K562 (cell line): Measurements from ENCODE around the gene MYL10. TPM values are rescaled to one million over a fixed set of nuclear protein-coding genes. Genes with fewer than 3 reads are reported as not detected.
A peak's percentile ranks its signal among the peaks of the same experiment; 100 is the strongest.

Experiments
- CBFA2T3 ChIP-seq: fragments of 450-650 bp; IDR thresholded peaks from 2 replicates; pipeline ENCODE4 v1.6.1; 2017
- CREBBP ChIP-seq: IDR thresholded peaks from one replicate; pipeline ENCODE4 v1.6.1; 2012; ENCODE audit warnings: low read depth, mild to moderate bottlenecking, control low read depth, inconsistent platforms, low read length
- CTBP1 ChIP-seq: fragments of 450-650 bp; IDR thresholded peaks from 2 replicates; pipeline ENCODE4 v1.6.1; 2016; ENCODE audit warnings: borderline replicate concordance
- MGA ChIP-seq: fragments of 450-650 bp; IDR thresholded peaks from 2 replicates; pipeline ENCODE4 v1.6.1; 2016; ENCODE audit warnings: mild to moderate bottlenecking, moderate library complexity
- NFYB ChIP-seq: IDR thresholded peaks from 2 replicates; pipeline ENCODE4 v1.6.1; 2011; ENCODE audit warnings: mild to moderate bottlenecking, moderate library complexity; ENCODE audit not compliant: insufficient read length; ENCODE audit errors: extremely low read depth
- YY1 ChIP-seq, 3 experiments: IDR thresholded peaks; 2 replicates each; pipeline ENCODE4 v1.6.1; 2011; ENCODE audit warnings: low read length in 2 of 3, mild to moderate bottlenecking in 2 of 3, moderate library complexity in 2 of 3, borderline replicate concordance in 1 of 3, control low read depth in 1 of 3, low read depth in 1 of 3; ENCODE audit not compliant: insufficient read depth in 3 of 3, insufficient replicate concordance in 2 of 3, control insufficient read depth in 1 of 3, insufficient read length in 1 of 3; ENCODE audit errors: extremely low read depth in 1 of 3
- ZNF511 ChIP-seq: sonication (generic); formaldehyde crosslinking; IDR thresholded peaks from 2 replicates; pipeline ENCODE4 v1.8.0; 2022; ENCODE audit warnings: mild to moderate bottlenecking, missing genetic modification reagents
- ZNF512 ChIP-seq: IDR thresholded peaks from 2 replicates; pipeline ENCODE4 v1.6.1; 2016; ENCODE audit warnings: missing genetic modification characterization, missing compliant biosample characterization
- ZNF780A ChIP-seq: fragments of 250-450 bp; sonication (Bioruptor Pico); IDR thresholded peaks from 2 replicates; pipeline ENCODE4 v1.5.0; 2021; ENCODE audit warnings: mild to moderate bottlenecking
- polyA plus RNA-seq, 8 experiments: library from polyadenylated mRNA; depleted of rRNA in 4 of 8; stranded (reverse) in 5 of 8; unstranded in 3 of 8; fragments of >200 nt; fragmentation: Nextera tagmentation in 2 of 8; fragmentation: Illumina TruSeq in 1 of 8; extraction: Ambion mirVana in 2 of 8; extraction: Trizol in 1 of 8; gene quantifications; 2 replicates each; pipeline versions ENCODE4 v1.2.1 to v1.2.3, GENCODE V29; 2011 to 2014; ENCODE audit warnings: inconsistent platforms in 1 of 8, missing spikeins in 1 of 8
- total RNA-seq, 7 experiments: library from RNA; depleted of rRNA in 6 of 7; stranded (reverse); fragments of >200 nt in 6 of 7; fragmentation: Illumina TruSeq in 2 of 7; extraction: Trizol in 2 of 7; gene quantifications; 2 replicates each; pipeline versions ENCODE4 v1.2.1 to v1.2.3, GENCODE V29; 2011 to 2021; ENCODE audit warnings: low replicate concordance in 1 of 7

Gene MYL10
- total and polyA plus RNA-seq, 9 of the 15 experiments (the other 6 are each of a cell fraction or from before 2014, with no cell fraction given): not detected

- TF ChIP-seq MGA (peak; percentile 90), YY1 (IDR thresholded peaks at IDR 0.05; ENCODE audit: borderline replicate concordance in 1 of 3, control insufficient read depth in 1 of 3, extremely low read depth in 1 of 3, insufficient read depth in 3 of 3, insufficient read length in 1 of 3, insufficient replicate concordance in 2 of 3, low read depth in 1 of 3, low read length in 2 of 3) (no peak), CREBBP (no peak), ZNF512 (tag) (no peak), ZNF780A (CRISPR knock-in tag) (no peak), CBFA2T3 (peak; percentile 23), ZNF511 (CRISPR knock-in tag) (no peak), NFYB (peak; percentile 62), CTBP1 (peak; percentile 14; the same call in 1 of the 2 replicates)
- TF ChIP-seq, all 486 proteins: peak for 15
Measured at GRCh38 chr7:101586906-101587677, 42.0 kb downstream of the MYL10 start (continued).
